Transverse colon (tissue), 4 donors: ENCODE results near the gene BCL11A.

Experiments used
- CTCF ChIP-seq, 5 experiments: fragments of 200-600 bp in 3 of 5; fragments of 450-650 bp in 2 of 5; sonication (generic) in 3 of 5; IDR thresholded peaks; 1 replicate in 2 of 5; 2 replicates in 3 of 5; pipeline ENCODE4 v1.5.1; 2016 to 2017; ENCODE audit warnings: antibody characterized with exemption in 5 of 5, inconsistent platforms in 3 of 5, mild to moderate bottlenecking in 2 of 5, moderate library complexity in 1 of 5
- EP300 ChIP-seq: sonication (generic); formaldehyde crosslinking; IDR thresholded peaks from one replicate; pipeline ENCODE4 v1.6.1; 2017; ENCODE audit warnings: antibody characterized with exemption, low read depth
- POLR2A ChIP-seq: fragments of 450-650 bp; IDR thresholded peaks from one replicate; pipeline ENCODE4 v1.6.1; 2016; ENCODE audit warnings: antibody characterized with exemption, mild to moderate bottlenecking, moderate library complexity
- POLR2AphosphoS5 ChIP-seq, 3 donors: sonication (generic); formaldehyde crosslinking; IDR thresholded peaks; one replicate each; pipeline ENCODE4 v1.6.1; 2016; ENCODE audit warnings: antibody characterized with exemption in 3 of 3

- TF ChIP-seq CTCF (IDR thresholded peaks at IDR 0.05) (no peak), POLR2A (no peak), EP300 (no peak), POLR2AphosphoS5 (IDR thresholded peaks at IDR 0.05) (no peak)
These were observed 121.3 kb downstream of the BCL11A start for GRCh38 chr2:60432035-60432601.
